GM21515 (cell line): ENCODE results near the gene ACADSB.
A peak's percentile ranks its signal among the peaks of the same experiment; 100 is the strongest.

Experiments
- ATAC-seq: cut with Tn5 transposase; IDR thresholded peaks from one replicate; pipeline ENCODE4 v1.9.1; 2021; ENCODE audit not compliant: unreplicated experiment

The ACADSB gene

GRCh38 chr10:123008355-123009104, at the start of gene ACADSB, which contains the start of gene IKZF5:
ACADSB (plus strand) TSS chr10:123009006; CDS start chr10:123009030, 24 bp downstream.
IKZF5 (minus strand) TSS chr10:123008795; CDS start chr10:122998625, 10,170 bp downstream.
- ATAC-seq, result peak; percentile 81

GRCh38 chr10:122962405-122962804, 46.4 kb upstream of the ACADSB start:
- no peak for ATAC-seq

- no peak for ATAC-seq
Observed at GRCh38 chr10:122966879-122967278, 41.9 kb upstream of the ACADSB start.

- no peak for ATAC-seq
Observed at GRCh38 chr10:122968698-122969097, 40.1 kb upstream of the ACADSB start.

- ATAC-seq, result no peak
Observed at GRCh38 chr10:122974023-122974422, 34.8 kb upstream of the ACADSB start.

GRCh38 chr10:122974543-122975064, 34.2 kb upstream of the ACADSB start:
- ATAC-seq, result no peak

- peak; percentile 97 for ATAC-seq
Observed at GRCh38 chr10:122980209-122981065, 28.4 kb upstream of the ACADSB start, which contains the start of gene PSTK. PSTK (plus strand) TSS chr10:122980401; CDS start chr10:122980480, 79 bp downstream.

GRCh38 chr10:122981066-122981464, 27.7 kb upstream of the ACADSB start:
- ATAC-seq, result no peak

GRCh38 chr10:122983898-122984297, 24.9 kb upstream of the ACADSB start:
- no peak for ATAC-seq

- ATAC-seq, result no peak
Observed at GRCh38 chr10:122984708-122985107, 24.1 kb upstream of the ACADSB start.

- ATAC-seq, result no peak
Observed at GRCh38 chr10:122986335-122986734, 22.5 kb upstream of the ACADSB start.

GRCh38 chr10:122988501-122988900, 20.3 kb upstream of the ACADSB start:
- no peak for ATAC-seq

GRCh38 chr10:122990278-122990677, 18.5 kb upstream of the ACADSB start:
- ATAC-seq, result no peak

GRCh38 chr10:122992031-122992585, 16.7 kb upstream of the ACADSB start:
- no peak for ATAC-seq

GRCh38 chr10:122993797-122994336, 14.9 kb upstream of the ACADSB start:
- no peak for ATAC-seq

- ATAC-seq, result no peak
Observed at GRCh38 chr10:122995936-122996335, 12.9 kb upstream of the ACADSB start.

- ATAC-seq, result no peak
Observed at GRCh38 chr10:122997864-122998263, 10.9 kb upstream of the ACADSB start.

GRCh38 chr10:122998360-122998917, 10.4 kb upstream of the ACADSB start:
- ATAC-seq, result no peak

GRCh38 chr10:122998934-122999333, 9.9 kb upstream of the ACADSB start:
- no peak for ATAC-seq

- peak; percentile 57 for ATAC-seq
Observed at GRCh38 chr10:122999347-122999746, 9.5 kb upstream of the ACADSB start.

GRCh38 chr10:123000155-123000554, 8.7 kb upstream of the ACADSB start:
- ATAC-seq, result no peak
